ENCODE results near the gene OGFOD3.

Gene OGFOD3

GRCh38 chr17:82444941-82445521 is 26.6 kb upstream of the OGFOD3 start:
- no peak overlapping the region for H3K9ac ChIP-seq (ENCODE audit: low read depth, low read length)
- ATAC-seq (ENCODE audit: insufficient read depth, low read depth) (no peak), DNase-seq (no peak)
- H3K4me1 ChIP-seq (ENCODE audit: insufficient read depth, low read length) = peaks cover 23% of the 10 kb centered on the region
- H2AFZ ChIP-seq (ENCODE audit: low read depth, low read length) = no peak overlapping the region
- H3K9me3 ChIP-seq (ENCODE audit: insufficient read depth, low read length, severe bottlenecking) = no peaks in the 10 kb centered on the region
- peaks cover 63% of the 10 kb centered on the region for H3K36me3 ChIP-seq (ENCODE audit: insufficient read depth, low read length)
- no peak overlapping the region for H3K4me3 ChIP-seq (ENCODE audit: low read depth in 1 of 2, low read length in 2 of 2)
- H3K27me3 ChIP-seq (ENCODE audit: insufficient read depth, low read length, poor library complexity) = no peaks in the 10 kb centered on the region
- peaks cover 45% of the 10 kb centered on the region for H3K79me2 ChIP-seq (ENCODE audit: insufficient read depth, low read length)
- no peak for TF ChIP-seq EZH2 (IDR thresholded peaks at IDR 0.05; ENCODE audit: borderline replicate concordance, low read depth, low read length, severe bottlenecking)
- TF ChIP-seq CTCF (IDR thresholded peaks at IDR 0.05; ENCODE audit: borderline replicate concordance, extremely low read depth, low read length, poor library complexity, severe bottlenecking) = no peak
- H4K20me1 ChIP-seq (ENCODE audit: insufficient read depth, low read length) = peaks cover 55% of the 10 kb centered on the region
- no peak overlapping the region for H3K27ac ChIP-seq (ENCODE audit: low read length)
- no peak overlapping the region for H3K4me2 ChIP-seq (ENCODE audit: insufficient read depth, low read length)

- no peaks in the 10 kb centered on the region for H3K27me3 ChIP-seq (ENCODE audit: insufficient read depth, low read length, poor library complexity)
These were observed 26.0 kb upstream of the OGFOD3 start for GRCh38 chr17:82444284-82444893.

GRCh38 chr17:82443465-82444283 is 25.3 kb upstream of the OGFOD3 start:
- Histone ChIP-seq H3K36me3 (ENCODE audit: insufficient read depth, low read length) (peaks cover 68% of the 10 kb centered on the region), H3K27ac (ENCODE audit: low read length) (no peak overlapping the region)
- ATAC-seq (ENCODE audit: insufficient read depth, low read depth) = no peak

More at GRCh38 chr17:82444284-82444893, 26.0 kb upstream of the OGFOD3 start:
- TF ChIP-seq EZH2 (IDR thresholded peaks at IDR 0.05; ENCODE audit: borderline replicate concordance, low read depth, low read length, severe bottlenecking) (no peak), CTCF (IDR thresholded peaks at IDR 0.05; ENCODE audit: borderline replicate concordance, extremely low read depth, low read length, poor library complexity, severe bottlenecking) (no peak)
- Histone ChIP-seq H2AFZ (ENCODE audit: low read depth, low read length) (no peak overlapping the region), H3K4me1 (ENCODE audit: insufficient read depth, low read length) (peaks cover 16% of the 10 kb centered on the region), H3K4me3 (ENCODE audit: low read depth in 1 of 2, low read length in 2 of 2) (no peak overlapping the region), H3K27ac (ENCODE audit: low read length) (no peak overlapping the region), H3K79me2 (ENCODE audit: insufficient read depth, low read length) (peaks cover 39% of the 10 kb centered on the region), H4K20me1 (ENCODE audit: insufficient read depth, low read length) (peaks cover 59% of the 10 kb centered on the region), H3K4me2 (ENCODE audit: insufficient read depth, low read length) (no peak overlapping the region), H3K36me3 (ENCODE audit: insufficient read depth, low read length) (peaks cover 68% of the 10 kb centered on the region), H3K9ac (ENCODE audit: low read depth, low read length) (no peak overlapping the region), H3K9me3 (ENCODE audit: insufficient read depth, low read length, severe bottlenecking) (no peaks in the 10 kb centered on the region)
- DNase-seq (no peak), ATAC-seq (ENCODE audit: insufficient read depth, low read depth) (no peak)

More at GRCh38 chr17:82443465-82444283, 25.3 kb upstream of the OGFOD3 start:
- Histone ChIP-seq H3K4me2 (ENCODE audit: insufficient read depth, low read length) (no peak overlapping the region), H3K4me1 (ENCODE audit: insufficient read depth, low read length) (peaks cover 9% of the 10 kb centered on the region), H3K27me3 (ENCODE audit: insufficient read depth, low read length, poor library complexity) (no peaks in the 10 kb centered on the region), H4K20me1 (ENCODE audit: insufficient read depth, low read length) (peaks cover 56% of the 10 kb centered on the region), H2AFZ (ENCODE audit: low read depth, low read length) (no peak overlapping the region), H3K9me3 (ENCODE audit: insufficient read depth, low read length, severe bottlenecking) (no peaks in the 10 kb centered on the region), H3K4me3 (ENCODE audit: low read depth in 1 of 2, low read length in 2 of 2) (no peak overlapping the region), H3K9ac (ENCODE audit: low read depth, low read length) (no peak overlapping the region), H3K79me2 (ENCODE audit: insufficient read depth, low read length) (peaks cover 32% of the 10 kb centered on the region)
- DNase-seq = no peak
- TF ChIP-seq CTCF (IDR thresholded peaks at IDR 0.05; ENCODE audit: borderline replicate concordance, extremely low read depth, low read length, poor library complexity, severe bottlenecking) (no peak), EZH2 (IDR thresholded peaks at IDR 0.05; ENCODE audit: borderline replicate concordance, low read depth, low read length, severe bottlenecking) (no peak)
